Activated T-helper 1 cell treated with anti-CD3 and anti-CD28 coated beads, Interleukin-12 subunit alpha, Interleukin-12 subunit beta, Interleukin-2, Interleukin-4 antibody, amounts not matched to agents 30 ng/mL and 10 ng/mL and 1 ng/mL, durations not matched to agents 14 hours and 24 hours and 36 hours (primary cell): ENCODE measurements around the gene KCNK1. TPM values are rescaled to one million over a fixed set of nuclear protein-coding genes. Genes with fewer than 3 reads are reported as not detected.

Source experiments
- DNase-seq: peaks from one replicate; pipeline ENCODE4 v3.0.0; 2021; ENCODE audit warnings: low spot score
- H3K27ac Mint-ChIP-seq: one replicate; pipeline ENCODE4 v1.8.0; 2021; ENCODE audit warnings: mild to moderate bottlenecking, mixed read lengths
- H3K27me3 Mint-ChIP-seq: one replicate; pipeline ENCODE4 v1.8.0; 2022; ENCODE audit warnings: mild to moderate bottlenecking, moderate library complexity, mixed read lengths; ENCODE audit not compliant: insufficient read depth
- H3K36me3 Mint-ChIP-seq: one replicate; pipeline ENCODE4 v1.8.0; 2021; ENCODE audit warnings: low read depth, mixed read lengths
- H3K4me1 Mint-ChIP-seq: one replicate; pipeline ENCODE4 v1.8.0; 2021; ENCODE audit warnings: low read depth, mixed read lengths
- H3K4me3 Mint-ChIP-seq: one replicate; pipeline ENCODE4 v1.8.0; 2021; ENCODE audit warnings: mild to moderate bottlenecking, moderate library complexity, mixed read lengths
- H3K9me3 Mint-ChIP-seq: one replicate; pipeline ENCODE4 v1.8.0; 2021; ENCODE audit warnings: mixed read lengths
- intact Hi-C: fragments of 100-400 bp; cut with micrococcal nuclease; formaldehyde crosslinking; loops from one replicate; pipeline ENCODE4 v1.15.1; 2024
- total RNA-seq: library from RNA; stranded (reverse); gene quantifications from 2 replicates; pipeline ENCODE4 v1.2.3, GENCODE V29; 2022

KCNK1 gene
- total RNA-seq, 1 donor from 2014 or later = 1.8 TPM

GRCh38 chr1:233710031-233710430 is 96.1 kb downstream of the KCNK1 start:
- DNase-seq = no peak
- intact Hi-C loops = no loop called here
- Mint-ChIP-seq H3K27ac (no peak overlapping the region), H3K9me3 (peaks cover 13% of the 10 kb centered on the region), H3K4me1 (no peaks in the 10 kb centered on the region), H3K36me3 (no peaks in the 10 kb centered on the region), H3K27me3 (no peaks in the 10 kb centered on the region), H3K4me3 (no peak overlapping the region)

- peaks cover 13% of the 10 kb centered on the region for H3K9me3 Mint-ChIP-seq
- no peaks in the 10 kb centered on the region for H3K4me1 Mint-ChIP-seq
- DNase-seq = no peak
- no peaks in the 10 kb centered on the region for H3K27me3 Mint-ChIP-seq
- H3K4me3 Mint-ChIP-seq = no peak overlapping the region
- intact Hi-C loops = no loop called here
- no peaks in the 10 kb centered on the region for H3K36me3 Mint-ChIP-seq
- H3K27ac Mint-ChIP-seq = no peak overlapping the region
Measured at GRCh38 chr1:233710507-233710906, 96.6 kb downstream of the KCNK1 start.

- Mint-ChIP-seq H3K27ac (no peak overlapping the region), H3K36me3 (no peaks in the 10 kb centered on the region), H3K4me1 (no peaks in the 10 kb centered on the region), H3K9me3 (peaks cover 3% of the 10 kb centered on the region), H3K27me3 (no peaks in the 10 kb centered on the region), H3K4me3 (no peak overlapping the region)
- no peak for DNase-seq
- intact Hi-C loops = no loop called here
Measured at GRCh38 chr1:233714631-233715217, 100.8 kb downstream of the KCNK1 start.

GRCh38 chr1:233718057-233718456 is 104.2 kb downstream of the KCNK1 start:
- DNase-seq = no peak
- Mint-ChIP-seq H3K27me3 (no peaks in the 10 kb centered on the region), H3K4me3 (no peak overlapping the region), H3K27ac (no peak overlapping the region), H3K36me3 (no peaks in the 10 kb centered on the region), H3K9me3 (no peaks in the 10 kb centered on the region), H3K4me1 (no peaks in the 10 kb centered on the region)
- intact Hi-C loops = no loop called here

- no peaks in the 10 kb centered on the region for H3K4me1 Mint-ChIP-seq
- no peak overlapping the region for H3K4me3 Mint-ChIP-seq
- no peak for DNase-seq
- no peak overlapping the region for H3K27ac Mint-ChIP-seq
- H3K36me3 Mint-ChIP-seq = no peaks in the 10 kb centered on the region
- H3K27me3 Mint-ChIP-seq = no peaks in the 10 kb centered on the region
- H3K9me3 Mint-ChIP-seq = no peaks in the 10 kb centered on the region
- intact Hi-C loops = no loop called here
Measured at GRCh38 chr1:233719655-233720341, 105.9 kb downstream of the KCNK1 start.

- no peak for DNase-seq
- Mint-ChIP-seq H3K36me3 (no peaks in the 10 kb centered on the region), H3K27me3 (no peaks in the 10 kb centered on the region), H3K4me1 (no peaks in the 10 kb centered on the region), H3K27ac (no peak overlapping the region), H3K4me3 (no peak overlapping the region), H3K9me3 (no peaks in the 10 kb centered on the region)
- intact Hi-C loops = no loop called here
Measured at GRCh38 chr1:233721004-233721595, 107.2 kb downstream of the KCNK1 start.
